OCI-LY1 (cell line): Measurements from ENCODE around the gene SNHG17.
A peak's percentile ranks its signal among the peaks of the same experiment; 100 is the strongest.
"Not testable (repeated sequence)": the region's sequence is repeated elsewhere in the genome, so short reads cannot be mapped to it uniquely, and the experiment has no call there.

Experiments
- H2AFZ ChIP-seq: fragments of 200-600 bp; sonication (generic), shearing (Covaris generic); 2 replicates; pipeline ENCODE4 v1.6.0; 2014; ENCODE audit warnings: antibody characterized with exemption, mild to moderate bottlenecking, low read length
- H3F3A ChIP-seq: fragments of 200-600 bp; sonication (generic), shearing (Covaris generic); 2 replicates; pipeline ENCODE4 v1.6.0; 2014; ENCODE audit warnings: mild to moderate bottlenecking, antibody characterized with exemption, low read length, moderate library complexity; ENCODE audit not compliant: insufficient read depth
- H3K27ac ChIP-seq: fragments of 200-600 bp; sonication (generic); 2 replicates; pipeline ENCODE4 v1.5.1; 2014; ENCODE audit warnings: low read length, mixed run types, mild to moderate bottlenecking, low read depth; ENCODE audit not compliant: poor library complexity, severe bottlenecking
- H3K27me3 ChIP-seq: fragments of 200-600 bp; sonication (generic); 2 replicates; pipeline ENCODE4 v1.6.0; 2014; ENCODE audit warnings: antibody characterized with exemption, mild to moderate bottlenecking, low read length, moderate library complexity; ENCODE audit not compliant: insufficient read depth
- H3K36me3 ChIP-seq: fragments of 200-600 bp; sonication (generic); 2 replicates; pipeline ENCODE4 v1.6.1; 2014; ENCODE audit warnings: mild to moderate bottlenecking, antibody characterized with exemption, low read length, moderate library complexity, mixed read lengths; ENCODE audit not compliant: insufficient read depth
- H3K4me1 ChIP-seq: fragments of 200-600 bp; sonication (generic); 2 replicates; pipeline ENCODE4 v1.5.1; 2014; ENCODE audit warnings: mild to moderate bottlenecking, low read length, moderate library complexity; ENCODE audit not compliant: insufficient read depth, severe bottlenecking
- H3K4me2 ChIP-seq: fragments of 200-600 bp; sonication (generic), shearing (Covaris generic); 2 replicates; pipeline ENCODE4 v1.6.1; 2014; ENCODE audit warnings: low read length
- H3K4me3 ChIP-seq: fragments of 200-600 bp; sonication (generic); 2 replicates; pipeline ENCODE4 v1.5.1; 2014; ENCODE audit warnings: low read length, low read depth, mild to moderate bottlenecking, mixed read lengths; ENCODE audit not compliant: poor library complexity, severe bottlenecking
- H3K79me2 ChIP-seq: fragments of 200-600 bp; shearing (Covaris generic); 2 replicates; pipeline ENCODE4 v1.6.1; 2016; ENCODE audit warnings: mixed run types, low read length, mixed read lengths; ENCODE audit not compliant: insufficient read depth
- H3K9ac ChIP-seq: fragments of 200-600 bp; sonication (generic), shearing (Covaris generic); 2 replicates; pipeline ENCODE4 v1.6.1; 2014; ENCODE audit warnings: mild to moderate bottlenecking, low read length, mixed read lengths
- H3K9me2 ChIP-seq: fragments of 200-600 bp; sonication (generic), shearing (Covaris generic); 2 replicates; pipeline ENCODE4 v1.6.1; 2014; ENCODE audit warnings: low read depth, mild to moderate bottlenecking, low read length, mixed read lengths
- H3K9me3 ChIP-seq: fragments of 200-600 bp; shearing (Covaris generic); 2 replicates; pipeline ENCODE4 v1.6.1; 2014; ENCODE audit warnings: low read length, mixed read lengths
- H4K20me1 ChIP-seq: fragments of 200-600 bp; sonication (generic), shearing (Covaris generic); 2 replicates; pipeline ENCODE4 v1.6.0; 2016; ENCODE audit warnings: mild to moderate bottlenecking, low read length; ENCODE audit not compliant: insufficient read depth
- CTCF ChIP-seq: fragments of 200-600 bp; sonication (generic), shearing (Covaris generic); IDR thresholded peaks from 2 replicates; pipeline ENCODE4 v1.5.1; 2017; ENCODE audit warnings: mild to moderate bottlenecking, antibody characterized with exemption, low read length, moderate library complexity, mixed read lengths
- EZH2 ChIP-seq: fragments of 200-600 bp; sonication (generic), shearing (Covaris generic); IDR thresholded peaks from 2 replicates; pipeline ENCODE4 v1.8.0; 2017; ENCODE audit warnings: borderline replicate concordance, mixed run types, mild to moderate bottlenecking, antibody characterized with exemption, low read length, moderate library complexity, mixed read lengths

SNHG17 gene

GRCh38 chr20:38434301-38434741 lies 807 bp downstream of the SNHG17 start:
- peaks cover 4% of the 10 kb centered on the region; the same call in 1 of the 2 replicates for H4K20me1 ChIP-seq
- H3K36me3 ChIP-seq, result peaks cover 55% of the 10 kb centered on the region
- H3K4me3 ChIP-seq, result peak overlapping the region; percentile 96
- peak overlapping the region; percentile 99 for H3K9ac ChIP-seq
- peaks cover 44% of the 10 kb centered on the region for H3K79me2 ChIP-seq
- no peaks in the 10 kb centered on the region; the same call in 1 of the 2 replicates for H3K27me3 ChIP-seq
- no peaks in the 10 kb centered on the region for H3K9me2 ChIP-seq
- H3K27ac ChIP-seq, result peak overlapping the region; percentile 54
- peak overlapping the region; percentile 70 for H3K4me2 ChIP-seq
- no peak overlapping the region for H2AFZ ChIP-seq
- H3F3A ChIP-seq, result no peaks in the 10 kb centered on the region
- no peaks in the 10 kb centered on the region for H3K9me3 ChIP-seq
- TF ChIP-seq CTCF, result no peak
- TF ChIP-seq EZH2, result no peak
- peaks cover 31% of the 10 kb centered on the region for H3K4me1 ChIP-seq

- Histone ChIP-seq H3K4me1 (peaks cover 31% of the 10 kb centered on the region), H3K9me3 (no peaks in the 10 kb centered on the region), H3K4me3 (peak overlapping the region; percentile 96), H4K20me1 (peaks cover 4% of the 10 kb centered on the region; the same call in 1 of the 2 replicates), H3K4me2 (peak overlapping the region; percentile 70), H3K27me3 (no peaks in the 10 kb centered on the region), H3K79me2 (peaks cover 44% of the 10 kb centered on the region), H3F3A (no peaks in the 10 kb centered on the region), H3K9me2 (no peaks in the 10 kb centered on the region), H2AFZ (no peak overlapping the region), H3K36me3 (peaks cover 64% of the 10 kb centered on the region), H3K9ac (peak overlapping the region; percentile 99), H3K27ac (no peak overlapping the region)
- TF ChIP-seq EZH2, result no peak
- TF ChIP-seq CTCF, result no peak
These were observed 1.7 kb downstream of the SNHG17 start for GRCh38 chr20:38433304-38433972.

GRCh38 chr20:38432870-38433269 lies 2.3 kb downstream of the SNHG17 start:
- H3K27me3 ChIP-seq, H3K9me2 ChIP-seq, H3K9ac ChIP-seq, H2AFZ ChIP-seq, H3K9me3 ChIP-seq, H4K20me1 ChIP-seq, H3K27ac ChIP-seq, H3F3A ChIP-seq: not testable (repeated sequence)
- H3K4me3 ChIP-seq, result peak overlapping the region; percentile 96
- peak overlapping the region; percentile 70 for H3K4me2 ChIP-seq
- H3K4me1 ChIP-seq, result peaks cover 31% of the 10 kb centered on the region
- peaks cover 44% of the 10 kb centered on the region for H3K79me2 ChIP-seq
- peaks cover 69% of the 10 kb centered on the region for H3K36me3 ChIP-seq

GRCh38 chr20:38432292-38432691 lies 2.8 kb downstream of the SNHG17 start:
- Histone ChIP-seq H3K4me2 (peak overlapping the region; percentile 38), H3K4me1 (peaks cover 31% of the 10 kb centered on the region), H3K9ac (no peak overlapping the region), H3K79me2 (peaks cover 44% of the 10 kb centered on the region), H3F3A (no peaks in the 10 kb centered on the region), H3K36me3 (peaks cover 75% of the 10 kb centered on the region), H2AFZ (no peak overlapping the region), H4K20me1 (peaks cover 8% of the 10 kb centered on the region; the same call in 1 of the 2 replicates), H3K9me3 (no peaks in the 10 kb centered on the region), H3K9me2 (no peaks in the 10 kb centered on the region), H3K27me3 (no peaks in the 10 kb centered on the region), H3K4me3 (peak overlapping the region; percentile 96), H3K27ac (no peak overlapping the region)
- TF ChIP-seq CTCF (no peak), EZH2 (no peak)
